Right lung (tissue), 5 donors: ENCODE data around the gene CDK18. TPM values are rescaled to one million over a fixed set of nuclear protein-coding genes. Genes with fewer than 3 reads are reported as not detected.
"Not testable (repeated sequence)": the region's sequence is repeated elsewhere in the genome, so short reads cannot be mapped to it uniquely, and the experiment has no call there.

Experiments
- DNase-seq, 2 donors: peaks; one replicate each; pipeline ENCODE4 v3.0.0-alpha.2; 2013
- polyA plus RNA-seq, 5 donors: library from polyadenylated mRNA; unstranded; fragments of 120-200 nt; gene quantifications; one replicate each; pipeline versions ENCODE4 v1.2.1 to v1.2.3, GENCODE V29; 2013; ENCODE audit warnings: inconsistent platforms in 1 of 5, low replicate concordance in 1 of 5; ENCODE audit not compliant: insufficient read length in 5 of 5, insufficient read depth in 1 of 5

CDK18 gene
- polyA plus RNA-seq, 5 donors: 16.2 to 27.8 (median 20.6) TPM

- no peak for DNase-seq
These were observed 24.0 kb upstream of the CDK18 start for GRCh38 chr1:205480349-205480985.

- DNase-seq: no peak
These were observed 23.3 kb upstream of the CDK18 start for GRCh38 chr1:205481218-205481617.

GRCh38 chr1:205481629-205482151, 22.8 kb upstream of the CDK18 start:
- no peak for DNase-seq

GRCh38 chr1:205482587-205482986, 21.9 kb upstream of the CDK18 start:
- not testable (repeated sequence) for DNase-seq

- DNase-seq: no peak
These were observed 21.1 kb upstream of the CDK18 start for GRCh38 chr1:205483372-205483771.

- peak; percentile 58 to 71 for DNase-seq
These were observed 19.2 kb upstream of the CDK18 start for GRCh38 chr1:205484985-205485967.

GRCh38 chr1:205486258-205486657, 18.2 kb upstream of the CDK18 start:
- no peak for DNase-seq

GRCh38 chr1:205488074-205488723, 16.3 kb upstream of the CDK18 start:
- peak; percentile 45 to 55 for DNase-seq

- no peak for DNase-seq
These were observed 12.7 kb upstream of the CDK18 start for GRCh38 chr1:205491794-205492193.

GRCh38 chr1:205492201-205492667, 12.2 kb upstream of the CDK18 start:
- no peak for DNase-seq

- DNase-seq: no peak
These were observed 11.7 kb upstream of the CDK18 start for GRCh38 chr1:205492774-205493173.

- peak; percentile 48 to 51 for DNase-seq
These were observed 11.0 kb upstream of the CDK18 start for GRCh38 chr1:205493241-205494085.

GRCh38 chr1:205494115-205494514, 10.4 kb upstream of the CDK18 start:
- no peak for DNase-seq

- DNase-seq: no peak
These were observed 9.1 kb upstream of the CDK18 start for GRCh38 chr1:205495237-205495823.

- no peak for DNase-seq
These were observed 7.8 kb upstream of the CDK18 start for GRCh38 chr1:205496661-205497060.

GRCh38 chr1:205497351-205497750, 7.1 kb upstream of the CDK18 start:
- DNase-seq: no peak

GRCh38 chr1:205499789-205500188, 4.7 kb upstream of the CDK18 start:
- DNase-seq: no peak

- no peak for DNase-seq
These were observed 3.9 kb upstream of the CDK18 start for GRCh38 chr1:205500240-205501233.

GRCh38 chr1:205502111-205502810, 2.2 kb upstream of the CDK18 start:
- DNase-seq: no peak
